Lung (tissue), 12 donors: Measurements from ENCODE around the gene WHRN. TPM values are rescaled to one million over a fixed set of nuclear protein-coding genes. Genes with fewer than 3 reads are reported as not detected.

Experiments used
- ATAC-seq: fragments of 200-7000 bp; cut with Tn5 transposase; one replicate; pipeline ENCODE4 v1.9.1; 2020; ENCODE audit warnings: moderate number of reproducible peaks; ENCODE audit not compliant: insufficient read depth, low FRiP score
- DNase-seq, 3 donors: peaks; one replicate each; pipeline ENCODE4 v3.0.0-alpha.2; 2013 to 2017
- H3K27ac ChIP-seq, 2 donors: one replicate each; pipeline ENCODE4 v1.5.1; 2013; ENCODE audit warnings: mild to moderate bottlenecking in 2 of 2, moderate library complexity in 2 of 2, control low read depth in 1 of 2, inconsistent platforms in 1 of 2, low read depth in 1 of 2, low read length in 1 of 2
- H3K27me3 ChIP-seq, 3 donors: one replicate each; pipeline ENCODE4 v1.5.1; 2013; ENCODE audit warnings: low read length in 2 of 3; ENCODE audit not compliant: control insufficient read depth in 3 of 3, insufficient read depth in 3 of 3
- H3K36me3 ChIP-seq, 4 donors: one replicate each; pipeline ENCODE4 v1.5.1; 2013; ENCODE audit warnings: low read length in 4 of 4, mild to moderate bottlenecking in 1 of 4, moderate library complexity in 1 of 4; ENCODE audit not compliant: control insufficient read depth in 4 of 4, insufficient read depth in 4 of 4
- H3K4me1 ChIP-seq, 5 donors: one replicate each; pipeline ENCODE4 v1.5.1; 2013; ENCODE audit warnings: low read length in 5 of 5, mild to moderate bottlenecking in 2 of 5, moderate library complexity in 1 of 5; ENCODE audit not compliant: control insufficient read depth in 5 of 5, insufficient read depth in 5 of 5
- H3K4me3 ChIP-seq: one replicate; pipeline ENCODE4 v1.5.1; 2013; ENCODE audit warnings: mild to moderate bottlenecking, control low read depth, moderate library complexity
- H3K9ac ChIP-seq, 2 donors: one replicate each; pipeline ENCODE4 v1.5.1; 2013; ENCODE audit warnings: low read length in 2 of 2, control low read depth in 1 of 2; ENCODE audit not compliant: insufficient read depth in 1 of 2
- H3K9me3 ChIP-seq, 4 donors: one replicate each; pipeline ENCODE4 v1.5.1; 2013; ENCODE audit warnings: low read length in 3 of 4, mild to moderate bottlenecking in 1 of 4, moderate library complexity in 1 of 4; ENCODE audit not compliant: control insufficient read depth in 4 of 4, insufficient read depth in 3 of 4
- CTCF ChIP-seq: IDR thresholded peaks from 2 replicates; pipeline ENCODE4 v1.5.1; 2012; ENCODE audit warnings: mild to moderate bottlenecking; ENCODE audit errors: control extremely low read depth, extremely low read depth
- WGBS, 2 donors: extraction: QIAGEN DNeasy Blood & Tissue Kit; methylation state at CpG; one replicate each; pipeline ENCODE4 v1.1.7; 2013; 5-methylcytosine and 5-hydroxymethylcytosine counted together
- polyA plus RNA-seq, 2 donors: library from polyadenylated mRNA; stranded (reverse); fragments of 200-250 nt; gene quantifications; one replicate each; pipeline ENCODE4 v1.2.1, GENCODE V29; 2013
- total RNA-seq, 2 donors: library from RNA; depleted of rRNA in 1 of 2; stranded (reverse); fragments of >200 nt in 1 of 2; gene quantifications; one replicate each; pipeline ENCODE4 v1.2.1, GENCODE V29; 2014 to 2021
- donor health status: control.
- donor health status: control.
- donor health status: Bipolar disorder and iron deficiency.
- donor health status: healthy.
- donor health status: DM: yes; HTN: yes; CAD: no.

WHRN gene
- total and polyA plus RNA-seq, 4 donors: 3.1 to 11.7 (median 5.6) TPM

DNA sequence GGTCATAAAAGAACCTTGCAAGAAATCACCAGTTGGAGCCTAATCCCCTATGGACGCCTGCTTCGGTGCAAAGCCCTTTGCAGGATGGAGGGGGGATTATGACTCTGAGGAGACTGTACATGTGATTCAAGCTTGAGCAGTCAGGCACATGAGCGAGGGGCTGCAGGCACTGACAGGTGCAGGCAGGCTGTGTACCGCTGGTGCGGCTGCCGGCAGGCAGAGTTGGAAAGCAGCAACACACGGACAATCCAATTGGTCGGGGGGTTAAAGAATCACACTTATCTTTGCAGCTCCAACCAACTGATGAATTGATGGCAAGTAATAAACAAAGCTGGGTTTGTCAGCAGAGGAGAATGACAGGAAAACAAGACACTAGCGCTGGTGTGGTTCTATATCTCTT lies 5.7 kb downstream of the WHRN start:
- DNase-seq: no peak
- Histone ChIP-seq H3K4me1 (peaks cover 0 to 27% (median 4%) of the 10 kb centered on the region in 5 donors), H3K9ac (no peak overlapping the region), H3K4me3 (no peak overlapping the region), H3K27me3 (peaks cover 0 to 2% (median 0%) of the 10 kb centered on the region in 3 donors), H3K36me3 (no peaks in the 10 kb centered on the region), H3K27ac (no peak overlapping the region), H3K9me3 (peaks cover 0 to 5% (median 0%) of the 10 kb centered on the region in 4 donors)
- TF ChIP-seq CTCF: no peak
- WGBS, 2 donors: 71 to 90% methylated on average over 9 of the region's 9 CpGs
- ATAC-seq: no peak

DNA sequence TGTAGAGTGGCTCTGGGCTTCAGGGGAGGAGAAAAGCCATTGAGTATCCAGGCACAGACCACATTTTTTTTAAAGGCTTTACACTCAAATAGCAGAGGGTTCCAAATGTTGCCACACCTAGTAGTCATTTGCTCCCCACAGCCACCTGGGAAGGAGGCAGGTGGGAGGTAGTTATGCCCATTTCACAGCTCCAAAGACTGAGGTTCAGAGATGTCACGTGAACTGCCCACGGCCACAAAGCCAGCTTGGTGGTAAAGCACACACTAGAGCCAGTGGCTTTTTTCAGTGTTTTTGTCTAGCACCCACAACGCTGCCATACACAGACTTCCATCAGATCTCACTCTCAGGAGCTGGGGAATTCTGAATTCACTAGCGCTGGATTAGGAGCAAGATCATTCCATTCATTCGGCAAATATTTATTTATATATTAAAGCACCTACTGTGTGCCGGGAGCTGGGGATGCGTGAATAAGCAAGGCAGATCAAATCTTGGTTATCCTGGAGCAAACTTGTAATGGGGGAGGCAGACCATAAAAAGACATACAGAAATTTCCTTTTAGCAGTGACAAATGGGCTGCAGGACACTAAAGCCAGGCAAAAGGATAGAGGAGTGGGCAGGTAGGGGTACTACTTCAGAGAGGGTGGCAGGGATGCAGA lies 7.4 kb downstream of the WHRN start:
- no peak overlapping the region for H3K27ac ChIP-seq
- H3K36me3 ChIP-seq: no peaks in the 10 kb centered on the region
- peaks cover 0 to 11% (median 0%) of the 10 kb centered on the region in 5 donors for H3K4me1 ChIP-seq
- ATAC-seq (no peak), DNase-seq (no peak)
- peaks cover 0 to 2% (median 0%) of the 10 kb centered on the region in 4 donors for H3K9me3 ChIP-seq
- no peak overlapping the region for H3K4me3 ChIP-seq
- 90 to 95% methylated on average over 7 of the region's 7 CpGs for WGBS, 2 donors
- no peak overlapping the region for H3K9ac ChIP-seq
- H3K27me3 ChIP-seq: peaks cover 0 to 2% (median 0%) of the 10 kb centered on the region in 3 donors
- no peak for TF ChIP-seq CTCF

DNA sequence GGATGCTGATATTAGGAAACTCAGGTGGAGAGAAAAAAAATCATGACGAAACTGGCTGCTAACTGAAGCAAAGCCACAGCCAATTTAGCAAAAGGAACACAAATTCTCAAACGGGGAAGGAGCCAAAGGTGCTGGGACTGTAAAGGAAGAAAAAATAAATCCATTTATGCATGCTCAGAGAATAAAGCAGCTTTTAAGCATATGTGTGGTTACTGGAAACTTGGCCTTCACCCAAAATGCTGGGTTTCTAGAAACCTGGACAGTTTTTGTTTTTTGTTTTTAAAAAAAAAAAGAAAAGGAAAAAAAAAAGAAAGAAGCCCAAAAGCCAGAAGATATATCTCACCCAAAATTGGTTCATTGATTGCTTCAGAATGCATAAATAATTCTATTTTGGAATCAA lies 8.0 kb downstream of the WHRN start:
- H3K27ac ChIP-seq: no peak overlapping the region
- H3K9me3 ChIP-seq: peaks cover 0 to 2% (median 0%) of the 10 kb centered on the region in 4 donors
- H3K9ac ChIP-seq: no peak overlapping the region
- H3K27me3 ChIP-seq: peaks cover 0 to 2% (median 0%) of the 10 kb centered on the region in 3 donors
- H3K4me3 ChIP-seq: no peak overlapping the region
- H3K4me1 ChIP-seq: peaks cover 0 to 6% (median 0%) of the 10 kb centered on the region in 5 donors
- no peaks in the 10 kb centered on the region for H3K36me3 ChIP-seq
- no peak for TF ChIP-seq CTCF
- 27 to 37% methylated on average over 2 of the region's 2 CpGs for WGBS, 2 donors
- DNase-seq (peak in 1 of 3 donors; percentile 28), ATAC-seq (no peak)
